H9 (cell line): ENCODE data around the gene SEMA3D. TPM values are rescaled to one million over a fixed set of nuclear protein-coding genes. Genes with fewer than 3 reads are reported as not detected.
A peak's percentile ranks its signal among the peaks of the same experiment; 100 is the strongest.

Experiments
- DNase-seq: peaks from one replicate; pipeline ENCODE4 v3.0.0-alpha.2; 2017
- H2AFZ ChIP-seq: one replicate; pipeline ENCODE4 v1.6.1; 2013; ENCODE audit warnings: mild to moderate bottlenecking, low read length, control low read depth, moderate library complexity
- H2AK5ac ChIP-seq: 2 replicates; pipeline ENCODE4 v1.6.1; 2013; ENCODE audit warnings: low read length, control low read depth, mixed read lengths; ENCODE audit not compliant: insufficient read length
- H2BK120ac ChIP-seq: one replicate; pipeline ENCODE4 v1.6.1; 2013; ENCODE audit warnings: low read depth, mild to moderate bottlenecking, low read length, control low read depth, inconsistent platforms; ENCODE audit not compliant: poor library complexity, severe bottlenecking
- H2BK12ac ChIP-seq: 2 replicates; pipeline ENCODE4 v1.6.1; 2013; ENCODE audit warnings: low read length, control low read depth, mixed read lengths, low read depth; ENCODE audit not compliant: insufficient read length
- H2BK15ac ChIP-seq: 2 replicates; pipeline ENCODE4 v1.6.1; 2013; ENCODE audit warnings: low read depth, low read length, control low read depth
- H2BK20ac ChIP-seq: one replicate; pipeline ENCODE4 v1.6.1; 2013; ENCODE audit warnings: low read depth, mild to moderate bottlenecking, low read length, control low read depth, inconsistent platforms; ENCODE audit not compliant: poor library complexity, severe bottlenecking
- H2BK5ac ChIP-seq: 2 replicates; pipeline ENCODE4 v1.6.1; 2013; ENCODE audit warnings: low read length, control low read depth, mixed read lengths; ENCODE audit not compliant: insufficient read length
- H3K14ac ChIP-seq: 2 replicates; pipeline ENCODE4 v1.6.1; 2013; ENCODE audit warnings: low read length, control low read depth; ENCODE audit not compliant: insufficient read depth
- H3K18ac ChIP-seq: 2 replicates; pipeline ENCODE4 v1.6.1; 2013; ENCODE audit warnings: low read depth, mild to moderate bottlenecking, mixed read lengths, low read length, control low read depth; ENCODE audit not compliant: insufficient read length
- H3K23ac ChIP-seq: 2 replicates; pipeline ENCODE4 v1.6.1; 2013; ENCODE audit warnings: low read length, control low read depth, mixed read lengths, low read depth; ENCODE audit not compliant: insufficient read length
- H3K23me2 ChIP-seq: 2 replicates; pipeline ENCODE4 v1.6.1; 2013; ENCODE audit warnings: low read depth, mild to moderate bottlenecking, mixed read lengths, low read length, control low read depth; ENCODE audit not compliant: insufficient read length, poor library complexity, severe bottlenecking
- H3K27ac ChIP-seq: 2 replicates; pipeline ENCODE4 v1.5.1; 2013; ENCODE audit warnings: low read length, control low read depth, mixed read lengths, low read depth; ENCODE audit not compliant: insufficient read length
- H3K27me3 ChIP-seq: 2 replicates; pipeline ENCODE4 v1.6.1; 2013; ENCODE audit warnings: low read length, control low read depth, inconsistent platforms; ENCODE audit not compliant: insufficient read depth
- H3K4ac ChIP-seq: 2 replicates; pipeline ENCODE4 v1.6.1; 2013; ENCODE audit warnings: low read depth, mild to moderate bottlenecking, control low read depth, inconsistent platforms, low read length, moderate library complexity
- H3K4me1 ChIP-seq: 2 replicates; pipeline ENCODE4 v1.6.1; 2013; ENCODE audit warnings: low read length, control low read depth, inconsistent platforms; ENCODE audit not compliant: insufficient read depth
- H3K4me2 ChIP-seq: 2 replicates; pipeline ENCODE4 v1.6.1; 2013; ENCODE audit warnings: low read length, control low read depth, mixed read lengths; ENCODE audit not compliant: insufficient read length, insufficient read depth
- H3K56ac ChIP-seq: 2 replicates; pipeline ENCODE4 v1.6.1; 2013; ENCODE audit warnings: low read depth, mild to moderate bottlenecking, mixed read lengths, low read length, control low read depth; ENCODE audit not compliant: insufficient read length
- H3K79me1 ChIP-seq: 2 replicates; pipeline ENCODE4 v1.6.1; 2013; ENCODE audit warnings: low read depth, mild to moderate bottlenecking, moderate library complexity, low read length, control low read depth, inconsistent platforms; ENCODE audit not compliant: insufficient read depth, poor library complexity, severe bottlenecking
- H3K79me2 ChIP-seq: 2 replicates; pipeline ENCODE4 v1.6.1; 2013; ENCODE audit warnings: low read length, control low read depth, inconsistent platforms; ENCODE audit not compliant: insufficient read depth
- H3K9ac ChIP-seq: 2 replicates; pipeline ENCODE4 v1.6.1; 2013; ENCODE audit warnings: low read length, control low read depth, mixed read lengths; ENCODE audit not compliant: insufficient read length; ENCODE audit errors: extremely low read depth
- H3K9me3 ChIP-seq: one replicate; pipeline ENCODE4 v1.6.1; 2013; ENCODE audit warnings: low read depth, low read length, inconsistent platforms; ENCODE audit not compliant: control insufficient read depth
- H3T11ph ChIP-seq: one replicate; pipeline ENCODE4 v1.6.1; 2013; ENCODE audit warnings: mild to moderate bottlenecking, low read length, control low read depth, inconsistent platforms
- H4K20me1 ChIP-seq: one replicate; pipeline ENCODE4 v1.6.1; 2013; ENCODE audit not compliant: control insufficient read depth, insufficient read length, insufficient read depth
- H4K5ac ChIP-seq: 2 replicates; pipeline ENCODE4 v1.6.1; 2013; ENCODE audit warnings: low read depth, mild to moderate bottlenecking, mixed read lengths, low read length, control low read depth; ENCODE audit not compliant: insufficient read length
- H4K8ac ChIP-seq: replicated peaks from 2 replicates; pipeline ENCODE4 v1.6.1; 2013; ENCODE audit warnings: low read length, control low read depth, mixed read lengths, low read depth; ENCODE audit not compliant: insufficient read length
- H4K91ac ChIP-seq: 2 replicates; pipeline ENCODE4 v1.6.1; 2013; ENCODE audit warnings: low read depth, mild to moderate bottlenecking, moderate library complexity, mixed read lengths, low read length, control low read depth; ENCODE audit not compliant: insufficient read length
- H3K27ac Mint-ChIP-seq, 3 experiments: 2 replicates in 2 of 3; 3 replicates in 1 of 3; pipeline ENCODE4 v1.8.0; 2020 to 2021; ENCODE audit warnings: mixed read lengths in 3 of 3, mild to moderate bottlenecking in 1 of 3, moderate library complexity in 1 of 3
- H3K27me3 Mint-ChIP-seq: 2 replicates; pipeline ENCODE4 v1.8.0; 2021; ENCODE audit warnings: low read depth, mild to moderate bottlenecking, moderate library complexity, mixed read lengths
- H3K36me3 Mint-ChIP-seq, 3 experiments: 2 replicates in 2 of 3; 3 replicates in 1 of 3; pipeline ENCODE4 v1.8.0; 2020 to 2021; ENCODE audit warnings: low read depth in 3 of 3, mixed read lengths in 3 of 3; ENCODE audit not compliant: insufficient read depth in 1 of 3
- H3K4me1 Mint-ChIP-seq, 2 experiments: 2 replicates each; pipeline ENCODE4 v1.8.0; 2020; ENCODE audit warnings: mixed read lengths in 2 of 2
- H3K4me3 Mint-ChIP-seq, 2 experiments: 2 replicates in 1 of 2; 3 replicates in 1 of 2; pipeline ENCODE4 v1.8.0; 2020 to 2021; ENCODE audit warnings: mild to moderate bottlenecking in 2 of 2, mixed read lengths in 2 of 2, moderate library complexity in 1 of 2
- H3K9me3 Mint-ChIP-seq, 2 experiments: 2 replicates in 1 of 2; 3 replicates in 1 of 2; pipeline ENCODE4 v1.8.0; 2020; ENCODE audit warnings: mild to moderate bottlenecking in 2 of 2, mixed read lengths in 2 of 2, moderate library complexity in 1 of 2
- CTCF ChIP-seq: fragments of 200-600 bp; sonication (generic); conservative IDR thresholded peaks from 3 replicates; pipeline ENCODE4 v1.8.0; 2021; ENCODE audit warnings: antibody characterized with exemption, mild to moderate bottlenecking
- WGBS: extraction: QIAGEN DNeasy Blood & Tissue Kit; methylation state at CpG from one replicate; pipeline ENCODE4 v1.1.7; 2013; ENCODE audit warnings: missing lambda C conversion rate, low lambda C conversion rate, mixed read lengths; ENCODE audit not compliant: insufficient read length; ENCODE audit errors: extremely low coverage; 5-methylcytosine and 5-hydroxymethylcytosine counted together
- total RNA-seq: library from RNA; stranded (reverse); gene quantifications from 2 replicates; pipeline ENCODE4 v1.2.1, GENCODE V29; 2021

The SEMA3D gene
- total RNA-seq, 1 experiment from 2014 or later, result 5.4 TPM

GRCh38 chr7:84985073-84985784 lies 201.6 kb downstream of the SEMA3D start:
- Histone ChIP-seq H3K27me3 (no peaks in the 10 kb centered on the region), H2AFZ (no peak overlapping the region), H3T11ph (no peak overlapping the region)

More at GRCh38 chr7:84985073-84985784, 201.6 kb downstream of the SEMA3D start:
- H3K14ac ChIP-seq, result no peak overlapping the region
- no peak overlapping the region for H4K8ac ChIP-seq
- no peak overlapping the region for H3K4ac ChIP-seq
- no peak overlapping the region for H4K5ac ChIP-seq
- H3K4me2 ChIP-seq, result no peak overlapping the region
- no peak for TF ChIP-seq CTCF
- Mint-ChIP-seq H3K4me1 (peaks cover 5 to 9% of the 10 kb centered on the region in 2 experiments; a peak in 3 of 4 replicates), H3K4me3 (no peak overlapping the region), H3K9me3 (peaks cover 0 to 5% of the 10 kb centered on the region in 2 experiments; a peak in 3 of 5 replicates), H3K36me3 (peaks cover 3 to 10% (median 7%) of the 10 kb centered on the region in 3 experiments; a peak in 5 of 7 replicates), H3K27ac (no peak overlapping the region), H3K27me3 (no peaks in the 10 kb centered on the region; the same call in 1 of the 2 replicates)
- no peak overlapping the region for H3K56ac ChIP-seq
- no peaks in the 10 kb centered on the region for H4K20me1 ChIP-seq
- no peak overlapping the region for H2AK5ac ChIP-seq
- H4K91ac ChIP-seq, result no peak overlapping the region
- H2BK5ac ChIP-seq, result no peak overlapping the region
- no peak overlapping the region for H2BK20ac ChIP-seq
- no peak overlapping the region for H3K27ac ChIP-seq
- WGBS, result no CpG with 5 or more reads among the region's 2 CpGs
- no peaks in the 10 kb centered on the region for H3K4me1 ChIP-seq
- H2BK120ac ChIP-seq, result peak overlapping the region; percentile 61
- no peak overlapping the region for H2BK12ac ChIP-seq
- H3K79me2 ChIP-seq, result no peaks in the 10 kb centered on the region
- H3K18ac ChIP-seq, result no peak overlapping the region
- DNase-seq, result no peak
- H2BK15ac ChIP-seq, result no peak overlapping the region
- no peaks in the 10 kb centered on the region for H3K9me3 ChIP-seq
- no peak overlapping the region for H3K9ac ChIP-seq
- H3K23ac ChIP-seq, result no peak overlapping the region
- no peaks in the 10 kb centered on the region for H3K79me1 ChIP-seq
- H3K23me2 ChIP-seq, result no peaks in the 10 kb centered on the region
